Epithelial cell of proximal tubule (primary cell): ENCODE data around the gene PRRG4. TPM values are rescaled to one million over a fixed set of nuclear protein-coding genes. Genes with fewer than 3 reads are reported as not detected.

Experiments
- DNase-seq: peaks from one replicate; pipeline ENCODE4 v3.0.0-alpha.2; 2011; ENCODE audit warnings: low read depth
- H3K4me3 ChIP-seq: 2 replicates; pipeline ENCODE4 v1.5.1; 2011; ENCODE audit warnings: low read depth, mild to moderate bottlenecking, low read length
- CTCF ChIP-seq: conservative IDR thresholded peaks from 2 replicates; pipeline ENCODE4 v1.5.1; 2012; ENCODE audit warnings: low read depth, mild to moderate bottlenecking, low read length
- total RNA-seq: library from RNA; depleted of rRNA; stranded (reverse); fragments of >200 nt; gene quantifications from 2 replicates; pipeline ENCODE4 v1.2.3, GENCODE V29; 2015

PRRG4 gene
- total RNA-seq, 1 donor from 2014 or later = 3.1 TPM

GRCh38 chr11:32840587-32840986, 10.9 kb downstream of the PRRG4 start:
- DNase-seq = no peak
- no peak for TF ChIP-seq CTCF
- H3K4me3 ChIP-seq = no peak overlapping the region

DNA sequence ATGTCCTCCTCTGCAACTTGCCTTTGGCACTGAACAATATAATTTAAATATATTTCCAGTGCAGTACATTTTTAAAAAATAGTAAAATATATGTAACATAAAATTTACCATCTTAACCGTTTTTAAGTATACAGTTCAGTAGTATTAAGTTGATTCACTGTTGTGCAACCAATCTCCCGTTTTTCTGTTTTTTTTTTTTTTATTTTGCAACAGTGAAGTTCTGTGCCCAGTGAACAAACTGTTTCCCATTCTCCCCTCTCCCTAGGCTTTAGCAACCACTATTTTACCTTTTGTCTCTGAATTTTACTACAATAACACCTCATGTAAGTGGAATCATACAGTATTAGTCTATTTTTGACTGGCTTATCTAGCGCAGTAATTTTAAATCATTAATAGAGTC, 13.8 kb downstream of the PRRG4 start:
- H3K4me3 ChIP-seq = no peak overlapping the region
- no peak for DNase-seq
- TF ChIP-seq CTCF = no peak

DNA sequence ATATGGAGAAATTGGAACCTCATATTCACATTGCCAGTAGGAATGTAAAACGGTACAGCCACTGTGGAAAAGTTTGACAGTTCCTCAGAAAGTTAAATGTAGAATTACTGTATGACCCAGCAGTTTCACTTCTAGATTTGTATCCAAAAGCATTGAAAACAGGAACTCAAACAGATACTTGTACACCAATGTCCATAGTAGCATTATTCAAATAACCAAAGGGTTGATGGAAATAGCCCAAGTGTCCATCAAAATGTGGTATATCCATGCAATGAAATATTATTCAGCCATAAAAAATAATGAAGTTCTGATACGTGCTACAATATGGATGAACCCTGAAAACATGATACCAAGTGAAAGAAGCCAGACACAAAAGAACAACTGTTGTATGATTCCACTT, 17.8 kb downstream of the PRRG4 start:
- DNase-seq = no peak
- no peak overlapping the region for H3K4me3 ChIP-seq
- TF ChIP-seq CTCF = no peak

GRCh38 chr11:32849761-32850160, 20.0 kb downstream of the PRRG4 start:
- TF ChIP-seq CTCF = no peak
- no peak for DNase-seq
- H3K4me3 ChIP-seq = no peak overlapping the region

DNA sequence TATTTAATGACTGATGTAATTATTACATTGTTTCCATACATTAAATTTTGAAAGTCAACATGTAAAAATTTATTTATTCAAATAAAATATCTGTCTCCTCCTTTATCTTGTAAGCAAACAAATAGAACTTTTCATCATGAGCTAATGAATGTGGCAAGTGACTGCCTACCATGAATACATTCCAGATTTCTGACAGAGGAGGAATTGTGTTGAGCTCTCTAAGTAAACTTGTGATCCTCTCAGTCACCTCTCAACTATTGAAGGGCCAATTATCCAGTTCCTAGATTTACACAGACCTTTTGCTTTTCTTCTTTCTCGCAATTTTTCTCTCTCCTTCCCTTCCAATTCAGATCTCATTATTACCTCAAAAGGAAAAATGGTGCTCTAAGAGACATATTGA, 21.5 kb downstream of the PRRG4 start:
- no peak for TF ChIP-seq CTCF
- DNase-seq = no peak
- H3K4me3 ChIP-seq = no peak overlapping the region

- DNase-seq = no peak
- no peak for TF ChIP-seq CTCF
- no peak overlapping the region for H3K4me3 ChIP-seq
Observed at GRCh38 chr11:32852207-32852606, 22.5 kb downstream of the PRRG4 start.

DNA sequence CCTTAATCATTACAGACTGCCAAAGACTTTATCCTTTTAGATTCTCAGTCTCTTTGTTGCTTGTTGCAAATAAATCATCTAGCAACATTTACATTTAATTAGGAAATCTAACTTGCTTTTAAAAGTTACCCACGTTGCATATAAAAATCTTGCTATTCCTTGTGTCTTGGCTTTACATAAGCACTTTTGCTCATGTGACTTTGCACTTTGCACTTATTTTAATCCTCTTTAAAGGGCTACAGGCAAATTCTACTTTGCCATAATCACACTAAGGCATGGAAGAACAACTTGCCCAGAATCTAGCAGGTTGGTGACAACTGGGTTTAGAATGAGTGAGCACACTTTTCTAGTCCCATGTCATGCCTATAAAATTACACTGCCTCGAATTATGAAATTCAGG, 25.9 kb downstream of the PRRG4 start:
- TF ChIP-seq CTCF = no peak
- no peak overlapping the region for H3K4me3 ChIP-seq
- DNase-seq = no peak
